SK-N-SH (cell line): ENCODE data around the gene PCSK6.

Experiments
- PBX3 ChIP-seq: IDR thresholded peaks from 2 replicates; pipeline ENCODE4; 2012
- TF ChIP-seq, protein P1 (sequence below): fragments of 200-600 bp; sonication (generic); IDR thresholded peaks from 2 replicates; pipeline ENCODE4 v1.6.1; 2017; ENCODE audit warnings: antibody characterized with exemption, mild to moderate bottlenecking, moderate library complexity
- TF ChIP-seq, protein P2 (sequence below): IDR thresholded peaks from 2 replicates; pipeline ENCODE4 v1.4.0; 2012; ENCODE audit warnings: low read depth

DNA sequence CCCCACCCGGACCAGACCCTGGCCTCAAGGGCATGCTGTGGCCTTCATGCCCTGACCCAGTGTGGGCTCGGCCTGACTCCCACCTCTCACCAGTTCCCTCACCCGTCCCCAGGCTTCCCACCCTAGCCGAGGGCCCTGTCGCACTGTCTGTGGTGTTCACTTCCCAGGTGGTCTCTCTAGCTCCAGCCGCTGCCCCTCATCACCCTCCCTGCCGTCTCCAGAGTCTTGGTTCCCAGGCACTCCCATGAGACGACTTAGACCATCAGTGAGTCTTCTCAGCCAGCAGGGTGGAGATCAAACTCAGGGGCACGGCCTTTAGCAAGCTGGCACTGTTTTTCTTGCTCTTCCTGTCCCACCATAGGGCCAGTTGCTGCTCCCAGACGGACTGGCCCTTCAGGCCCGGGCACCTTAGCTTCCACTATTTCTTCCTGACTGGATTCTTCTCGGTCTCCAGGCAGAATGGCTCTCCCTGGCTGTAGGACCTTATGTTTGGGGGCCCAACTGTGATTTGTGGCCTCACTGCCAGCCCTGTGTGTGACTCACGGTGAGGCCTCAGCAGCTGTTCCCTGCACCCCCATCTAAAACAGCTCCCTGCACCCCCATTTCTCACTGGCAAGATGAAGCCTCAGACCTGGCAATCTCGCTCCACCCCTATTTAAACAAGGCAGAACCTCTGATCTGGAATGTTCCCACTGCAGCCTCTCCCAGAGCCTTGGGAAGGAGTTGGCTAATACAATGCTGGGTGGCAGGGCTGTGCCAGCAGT is 9.4 kb upstream of the PCSK6 start:
- TF ChIP-seq, protein P1, sequence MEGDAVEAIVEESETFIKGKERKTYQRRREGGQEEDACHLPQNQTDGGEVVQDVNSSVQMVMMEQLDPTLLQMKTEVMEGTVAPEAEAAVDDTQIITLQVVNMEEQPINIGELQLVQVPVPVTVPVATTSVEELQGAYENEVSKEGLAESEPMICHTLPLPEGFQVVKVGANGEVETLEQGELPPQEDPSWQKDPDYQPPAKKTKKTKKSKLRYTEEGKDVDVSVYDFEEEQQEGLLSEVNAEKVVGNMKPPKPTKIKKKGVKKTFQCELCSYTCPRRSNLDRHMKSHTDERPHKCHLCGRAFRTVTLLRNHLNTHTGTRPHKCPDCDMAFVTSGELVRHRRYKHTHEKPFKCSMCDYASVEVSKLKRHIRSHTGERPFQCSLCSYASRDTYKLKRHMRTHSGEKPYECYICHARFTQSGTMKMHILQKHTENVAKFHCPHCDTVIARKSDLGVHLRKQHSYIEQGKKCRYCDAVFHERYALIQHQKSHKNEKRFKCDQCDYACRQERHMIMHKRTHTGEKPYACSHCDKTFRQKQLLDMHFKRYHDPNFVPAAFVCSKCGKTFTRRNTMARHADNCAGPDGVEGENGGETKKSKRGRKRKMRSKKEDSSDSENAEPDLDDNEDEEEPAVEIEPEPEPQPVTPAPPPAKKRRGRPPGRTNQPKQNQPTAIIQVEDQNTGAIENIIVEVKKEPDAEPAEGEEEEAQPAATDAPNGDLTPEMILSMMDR: no peak
- TF ChIP-seq PBX3: no peak
- TF ChIP-seq, protein P2, sequence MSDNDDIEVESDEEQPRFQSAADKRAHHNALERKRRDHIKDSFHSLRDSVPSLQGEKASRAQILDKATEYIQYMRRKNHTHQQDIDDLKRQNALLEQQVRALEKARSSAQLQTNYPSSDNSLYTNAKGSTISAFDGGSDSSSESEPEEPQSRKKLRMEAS: no peak
